M059J (cell line): ENCODE data around the gene RSRC1. TPM values are rescaled to one million over a fixed set of nuclear protein-coding genes. Genes with fewer than 3 reads are reported as not detected.
A peak's percentile ranks its signal among the peaks of the same experiment; 100 is the strongest.
"Not testable (repeated sequence)": the region's sequence is repeated elsewhere in the genome, so short reads cannot be mapped to it uniquely, and the experiment has no call there.

Source experiments
- DNase-seq: peaks from one replicate; pipeline ENCODE4 v3.0.0-alpha.2; 2012; ENCODE audit warnings: low read depth
- total RNA-seq: library from RNA; depleted of rRNA; stranded (reverse); fragments of >200 nt; shearing (Covaris generic); gene quantifications from 2 replicates; pipeline ENCODE4 v1.2.3, GENCODE V29; 2014; rRNA removed

Gene RSRC1
- total RNA-seq, result 45.4 and 61.0 TPM in 2 replicates

GRCh38 chr3:158109804-158110657, at the start of gene RSRC1:
Gene RSRC1, plus strand, starts transcription at chr3:158110089. Its CDS starts 12,016 bp downstream, at chr3:158122105.
- DNase-seq, result peak; percentile 93

- DNase-seq, result not testable (repeated sequence)
Observed at GRCh38 chr3:158065574-158065973, 44.3 kb upstream of the RSRC1 start.

GRCh38 chr3:158072790-158073189, 37.1 kb upstream of the RSRC1 start:
- no peak for DNase-seq

- DNase-seq, result peak; percentile 65
Observed at GRCh38 chr3:158074591-158074990, 35.3 kb upstream of the RSRC1 start.

GRCh38 chr3:158079599-158079998, 30.3 kb upstream of the RSRC1 start:
- DNase-seq, result no peak

- no peak for DNase-seq
Observed at GRCh38 chr3:158084651-158085050, 25.2 kb upstream of the RSRC1 start.

GRCh38 chr3:158085358-158085757, 24.5 kb upstream of the RSRC1 start:
- no peak for DNase-seq

GRCh38 chr3:158085931-158086330, 24.0 kb upstream of the RSRC1 start:
- DNase-seq, result no peak

GRCh38 chr3:158086361-158086760, 23.5 kb upstream of the RSRC1 start:
- DNase-seq, result peak; percentile 58

GRCh38 chr3:158086776-158087175, 23.1 kb upstream of the RSRC1 start:
- no peak for DNase-seq

- no peak for DNase-seq
Observed at GRCh38 chr3:158091531-158091930, 18.4 kb upstream of the RSRC1 start.

GRCh38 chr3:158093526-158093925, 16.4 kb upstream of the RSRC1 start:
- peak; percentile 37 for DNase-seq

- no peak for DNase-seq
Observed at GRCh38 chr3:158094235-158095110, 15.4 kb upstream of the RSRC1 start.

GRCh38 chr3:158095111-158095813, 14.6 kb upstream of the RSRC1 start:
- DNase-seq, result no peak

- no peak for DNase-seq
Observed at GRCh38 chr3:158095814-158096704, 13.8 kb upstream of the RSRC1 start.

- DNase-seq, result no peak
Observed at GRCh38 chr3:158097081-158097592, 12.8 kb upstream of the RSRC1 start.

GRCh38 chr3:158097593-158098308, 12.1 kb upstream of the RSRC1 start:
- no peak for DNase-seq

GRCh38 chr3:158098309-158098639, 11.6 kb upstream of the RSRC1 start:
- DNase-seq, result no peak

- peak; percentile 70 for DNase-seq
Observed at GRCh38 chr3:158098834-158099424, 11.0 kb upstream of the RSRC1 start.

GRCh38 chr3:158100681-158101080, 9.2 kb upstream of the RSRC1 start:
- no peak for DNase-seq
